HepG2 (cell line): ENCODE measurements around the gene PMEL. TPM values are rescaled to one million over a fixed set of nuclear protein-coding genes. Genes with fewer than 3 reads are reported as not detected.

ENCODE experiments used
- AGO2 ChIP-seq: fragments of 200-400 bp; formaldehyde crosslinking; optimal IDR thresholded peaks from 2 replicates; pipeline ENCODE3; 2017; ENCODE audit warnings: mild to moderate bottlenecking, low read depth, low read length, moderate library complexity
- CHCHD3 ChIP-seq: sonication (generic); formaldehyde crosslinking; IDR thresholded peaks from 2 replicates; pipeline ENCODE4 v1.8.0; 2022; ENCODE audit warnings: mild to moderate bottlenecking, missing genetic modification reagents, moderate library complexity
- CREBL2 ChIP-seq: sonication (generic); formaldehyde crosslinking; IDR thresholded peaks from 2 replicates; pipeline ENCODE4 v1.8.1; 2023; ENCODE audit warnings: missing genetic modification reagents, mild to moderate bottlenecking, borderline replicate concordance
- GATAD1 ChIP-seq: IDR thresholded peaks from 2 replicates; pipeline ENCODE4 v1.6.1; 2016; ENCODE audit warnings: missing genetic modification reagents, missing compliant biosample characterization
- KDM6A ChIP-seq: IDR thresholded peaks from 2 replicates; pipeline ENCODE4 v1.6.1; 2016; ENCODE audit warnings: low read depth
- KLF16 ChIP-seq, 2 experiments: sonication (generic) in 1 of 2; formaldehyde crosslinking in 1 of 2; IDR thresholded peaks; 2 replicates each; pipeline versions ENCODE4 v1.6.1 to v1.8.0; 2016 to 2023; ENCODE audit warnings: missing genetic modification reagents in 2 of 2, missing compliant biosample characterization in 1 of 2
- NFATC3 ChIP-seq: sonication (generic); formaldehyde crosslinking; IDR thresholded peaks from 2 replicates; pipeline ENCODE4 v1.5.1; 2020; ENCODE audit warnings: mild to moderate bottlenecking, missing genetic modification reagents
- PCBP1 ChIP-seq: fragments of 200-400 bp; formaldehyde crosslinking; IDR thresholded peaks from 2 replicates; pipeline ENCODE4 v1.6.1; 2017; ENCODE audit warnings: mild to moderate bottlenecking, low read depth, low read length, borderline replicate concordance
- RAD51 ChIP-seq: fragments of 450-650 bp; IDR thresholded peaks from 2 replicates; pipeline ENCODE4 v1.6.1; 2016; ENCODE audit warnings: borderline replicate concordance
- RBM22 ChIP-seq: fragments of 200-400 bp; formaldehyde crosslinking; optimal IDR thresholded peaks from 2 replicates; pipeline ENCODE3; 2017; ENCODE audit warnings: mild to moderate bottlenecking, low read length, moderate library complexity
- TBX3 ChIP-seq: fragments of 450-650 bp; IDR thresholded peaks from 2 replicates; pipeline ENCODE4 v1.6.1; 2017; ENCODE audit warnings: antibody characterized with exemption, mild to moderate bottlenecking, inconsistent platforms, borderline replicate concordance
- TFDP1 ChIP-seq: IDR thresholded peaks from 2 replicates; pipeline ENCODE4 v1.6.1; 2016; ENCODE audit warnings: missing compliant biosample characterization, missing genetic modification reagents, borderline replicate concordance
- ZC3H13 ChIP-seq: sonication (generic); formaldehyde crosslinking; IDR thresholded peaks from 2 replicates; pipeline ENCODE4 v1.8.1; 2023; ENCODE audit warnings: mild to moderate bottlenecking, missing genetic modification reagents, moderate library complexity
- ZNF253 ChIP-seq: sonication (generic); formaldehyde crosslinking; IDR thresholded peaks from 2 replicates; pipeline ENCODE4 v1.8.0; 2022; ENCODE audit warnings: mild to moderate bottlenecking, missing genetic modification reagents, borderline replicate concordance
- ZNF432 ChIP-seq: sonication (generic); formaldehyde crosslinking; IDR thresholded peaks from 2 replicates; pipeline ENCODE4 v1.5.0; 2020; ENCODE audit warnings: missing genetic modification reagents, mild to moderate bottlenecking, borderline replicate concordance
- ZNF513 ChIP-seq: sonication (generic); formaldehyde crosslinking; conservative IDR thresholded peaks from 2 replicates; pipeline ENCODE4 v1.5.0; 2020; ENCODE audit warnings: missing genetic modification reagents
- ZNF672 ChIP-seq: sonication (generic); formaldehyde crosslinking; IDR thresholded peaks from 2 replicates; pipeline ENCODE4 v1.8.1; 2022; ENCODE audit warnings: missing genetic modification reagents
- ZNF75D ChIP-seq: sonication (generic); formaldehyde crosslinking; IDR thresholded peaks from 2 replicates; pipeline ENCODE4 v1.8.1; 2023; ENCODE audit warnings: missing genetic modification reagents, mild to moderate bottlenecking, borderline replicate concordance
- ZNF816 ChIP-seq: sonication (generic); formaldehyde crosslinking; IDR thresholded peaks from 2 replicates; pipeline ENCODE4 v1.8.0; 2022; ENCODE audit warnings: missing genetic modification reagents, mild to moderate bottlenecking, borderline replicate concordance
- ZNF83 ChIP-seq: sonication (generic); formaldehyde crosslinking; IDR thresholded peaks from 2 replicates; pipeline ENCODE4 v1.4.0; 2020; ENCODE audit warnings: missing genetic modification reagents, mild to moderate bottlenecking, borderline replicate concordance
- polyA plus RNA-seq, 8 experiments: library from polyadenylated mRNA; depleted of rRNA in 3 of 8; stranded (reverse) in 7 of 8; unstranded in 1 of 8; fragments of >200 nt; fragmentation: Illumina TruSeq in 4 of 8; extraction: Trizol in 4 of 8; gene quantifications; 2 replicates each; pipeline versions ENCODE4 v1.2.1 to v1.2.3, GENCODE V29; 2011 to 2016; ENCODE audit warnings: low read depth in 4 of 8, missing spikeins in 1 of 8, mixed read lengths in 1 of 8; ENCODE audit not compliant: insufficient read depth in 1 of 8
- total RNA-seq, 5 experiments: library from RNA; depleted of rRNA; stranded (reverse); fragments of >200 nt; fragmentation: Illumina TruSeq; extraction: Trizol; gene quantifications; 2 replicates each; pipeline ENCODE4 v1.2.3, GENCODE V29; 2016; ENCODE audit warnings: low read depth in 1 of 5
- TF ChIP-seq, protein P1 (sequence below): sonication (generic); formaldehyde crosslinking; IDR thresholded peaks from 2 replicates; pipeline ENCODE4 v1.4.0; 2020; ENCODE audit warnings: low read depth, mild to moderate bottlenecking, missing genetic modification reagents
- TF ChIP-seq, protein P2 (sequence below): sonication (generic); formaldehyde crosslinking; IDR thresholded peaks from 2 replicates; pipeline ENCODE4 v1.8.1; 2022; ENCODE audit warnings: low read depth, mild to moderate bottlenecking, missing genetic modification reagents

PMEL gene
- total and polyA plus RNA-seq, 2 of the 13 experiments (the other 11 are each of a cell fraction or from before 2014, with no cell fraction given) = 0.49 to 3.3 TPM

DNA sequence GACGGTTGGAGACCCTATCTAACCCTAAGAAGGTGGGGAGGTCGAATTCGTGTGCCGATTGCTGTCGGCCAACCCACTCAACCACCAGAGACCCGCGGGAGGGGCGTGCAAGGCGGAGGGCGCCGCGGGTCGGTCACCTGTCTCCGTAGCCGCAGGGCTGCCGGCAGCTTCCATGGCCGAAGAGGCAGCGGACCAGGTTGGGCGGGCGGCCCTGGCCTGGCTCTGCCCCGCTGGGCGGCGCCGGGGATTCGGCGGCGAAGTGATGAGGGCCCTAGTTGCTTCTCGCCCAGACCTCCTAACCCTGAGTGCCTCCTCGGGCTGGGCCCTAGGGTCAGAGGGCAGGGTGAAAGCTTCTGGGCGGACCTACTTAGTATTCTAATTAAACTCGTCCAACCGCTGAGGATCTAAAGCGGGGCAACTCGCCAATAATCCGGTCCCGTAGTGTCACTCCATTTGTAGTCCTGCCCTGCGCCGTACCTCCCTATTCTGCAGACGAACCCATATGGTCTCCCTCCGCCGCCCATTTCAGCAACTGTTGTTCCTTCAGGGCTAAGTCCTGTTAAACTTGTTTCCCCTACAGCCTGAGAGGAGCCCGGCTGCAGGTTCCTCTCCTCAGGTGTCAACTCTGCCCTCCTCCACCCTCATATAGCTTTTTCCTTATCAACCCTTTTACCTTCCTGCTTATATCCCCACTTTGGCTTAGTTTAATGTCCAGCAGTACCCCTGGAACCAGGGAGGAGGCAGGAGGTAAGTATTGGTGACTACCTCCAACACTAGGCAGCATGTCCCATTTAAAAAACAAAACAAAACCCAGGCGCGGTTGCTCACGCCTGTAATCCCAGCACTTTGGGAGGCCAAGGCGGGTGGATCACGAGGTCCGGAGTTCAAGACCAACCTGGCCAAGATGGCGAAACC is 38.0 kb downstream of the PMEL start, which contains the start of gene PYM1 (continued):
- TF ChIP-seq RAD51 = no peak
- no peak for TF ChIP-seq RBM22
- TF ChIP-seq ZNF75D (CRISPR knock-in tag) = no peak
- TF ChIP-seq KDM6A (CRISPR knock-in tag) = no peak
- TF ChIP-seq TBX3 = no peak
- TF ChIP-seq KLF16 (CRISPR knock-in tag; IDR thresholded peaks at IDR 0.05) = no peak
- no peak for TF ChIP-seq TFDP1
- TF ChIP-seq, protein P1, sequence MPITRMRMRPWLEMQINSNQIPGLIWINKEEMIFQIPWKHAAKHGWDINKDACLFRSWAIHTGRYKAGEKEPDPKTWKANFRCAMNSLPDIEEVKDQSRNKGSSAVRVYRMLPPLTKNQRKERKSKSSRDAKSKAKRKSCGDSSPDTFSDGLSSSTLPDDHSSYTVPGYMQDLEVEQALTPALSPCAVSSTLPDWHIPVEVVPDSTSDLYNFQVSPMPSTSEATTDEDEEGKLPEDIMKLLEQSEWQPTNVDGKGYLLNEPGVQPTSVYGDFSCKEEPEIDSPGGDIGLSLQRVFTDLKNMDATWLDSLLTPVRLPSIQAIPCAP (CRISPR knock-in tag) = no peak
- no peak for TF ChIP-seq CHCHD3 (CRISPR knock-in tag)
- TF ChIP-seq CREBL2 = 0 out of 2 replicates have a peak, but pooled peaks have one; percentile 49
- no peak for TF ChIP-seq ZNF83 (CRISPR knock-in tag)
- peak; percentile 53; the same call in 1 of the 2 replicates for TF ChIP-seq ZNF253 (CRISPR knock-in tag)
- peak; percentile 50; the same call in 1 of the 2 replicates for TF ChIP-seq GATAD1
- TF ChIP-seq ZNF672 (CRISPR knock-in tag) = no peak
- TF ChIP-seq, protein P2, sequence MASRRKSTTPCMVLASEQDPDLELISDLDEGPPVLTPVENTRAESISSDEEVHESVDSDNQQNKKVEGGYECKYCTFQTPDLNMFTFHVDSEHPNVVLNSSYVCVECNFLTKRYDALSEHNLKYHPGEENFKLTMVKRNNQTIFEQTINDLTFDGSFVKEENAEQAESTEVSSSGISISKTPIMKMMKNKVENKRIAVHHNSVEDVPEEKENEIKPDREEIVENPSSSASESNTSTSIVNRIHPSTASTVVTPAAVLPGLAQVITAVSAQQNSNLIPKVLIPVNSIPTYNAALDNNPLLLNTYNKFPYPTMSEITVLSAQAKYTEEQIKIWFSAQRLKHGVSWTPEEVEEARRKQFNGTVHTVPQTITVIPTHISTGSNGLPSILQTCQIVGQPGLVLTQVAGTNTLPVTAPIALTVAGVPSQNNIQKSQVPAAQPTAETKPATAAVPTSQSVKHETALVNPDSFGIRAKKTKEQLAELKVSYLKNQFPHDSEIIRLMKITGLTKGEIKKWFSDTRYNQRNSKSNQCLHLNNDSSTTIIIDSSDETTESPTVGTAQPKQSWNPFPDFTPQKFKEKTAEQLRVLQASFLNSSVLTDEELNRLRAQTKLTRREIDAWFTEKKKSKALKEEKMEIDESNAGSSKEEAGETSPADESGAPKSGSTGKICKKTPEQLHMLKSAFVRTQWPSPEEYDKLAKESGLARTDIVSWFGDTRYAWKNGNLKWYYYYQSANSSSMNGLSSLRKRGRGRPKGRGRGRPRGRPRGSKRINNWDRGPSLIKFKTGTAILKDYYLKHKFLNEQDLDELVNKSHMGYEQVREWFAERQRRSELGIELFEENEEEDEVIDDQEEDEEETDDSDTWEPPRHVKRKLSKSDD = no peak
- 0 out of 2 replicates have a peak, but pooled peaks have one; percentile 24 for TF ChIP-seq ZC3H13 (CRISPR knock-in tag)
- peak; percentile 81; the same call in 1 of the 2 replicates for TF ChIP-seq NFATC3 (CRISPR knock-in tag)
- peak; percentile 91 for TF ChIP-seq AGO2
- TF ChIP-seq ZNF513 (CRISPR knock-in tag) = no peak
- no peak for TF ChIP-seq ZNF816 (CRISPR knock-in tag)
- no peak for TF ChIP-seq PCBP1
- TF ChIP-seq ZNF432 (CRISPR knock-in tag) = no peak
